GM12878 (cell line): ENCODE results near the gene SSH2. TPM values are rescaled to one million over a fixed set of nuclear protein-coding genes. Genes with fewer than 3 reads are reported as not detected.

Experiments used
- ATAC-seq: fragments of 200-7000 bp; cut with Tn5 transposase; 3 replicates; pipeline ENCODE4 v1.9.1; 2020; ENCODE audit warnings: mild to moderate bottlenecking, moderate library complexity
- BruUV-seq: library from RNA; stranded (reverse); fragments of 400-500 nt; replicated peaks from 2 replicates; lab custom pipeline; 2021; lab: Mats Ljungman, UMichigan
- CTCF ChIA-PET: fragments of 300-600 bp; sonication (Branson Sonifier 250); formaldehyde crosslinking; extraction: SDS; loops from one replicate; lab custom pipeline; 2021; ENCODE audit warnings: inconsistent platforms; lab: Yijun Ruan, JAX
- POLR2A ChIA-PET: fragments of 350-600 bp; formaldehyde crosslinking; extraction: SDS; loops from one replicate; lab custom pipeline; 2021; ENCODE audit warnings: inconsistent platforms; lab: Charles Lee
- RAD21 ChIA-PET: fragments of 300-600 bp; sonication (Branson Sonifier 250); formaldehyde crosslinking; loops from one replicate; lab custom pipeline; 2023; ENCODE audit warnings: antibody characterized with exemption; ENCODE audit not compliant: unreplicated experiment; lab: Charles Lee
- SMC1A ChIA-PET: fragments of 300-600 bp; sonication (Branson Sonifier 250); formaldehyde crosslinking; loops from one replicate; lab custom pipeline; 2023; ENCODE audit not compliant: unreplicated experiment, uncharacterized antibody; lab: Charles Lee
- DNase-seq: peaks from one replicate; pipeline ENCODE4 v3.0.0-alpha.2; 2011; ENCODE audit warnings: low read depth, low spot score
- FAIRE-seq: peaks from 3 replicates; lab custom pipeline; 2011; peaks lifted over from hg19 to GRCh38; lab: Jason Lieb, UNC
- H2AFZ ChIP-seq: 2 replicates; pipeline ENCODE4 v1.6.0; 2011; ENCODE audit warnings: low read depth, low read length, control low read depth; ENCODE audit not compliant: control insufficient read depth
- H3K27ac ChIP-seq: 2 replicates; pipeline ENCODE4 v1.5.1; 2011; ENCODE audit warnings: control low read depth; ENCODE audit not compliant: control insufficient read depth, insufficient read depth
- H3K27me3 ChIP-seq, 2 experiments: replicated peaks in 1 of 2; 2 replicates each; pipeline versions ENCODE4 v1.6.0 to v1.6.1; 2011; ENCODE audit warnings: low read length in 1 of 2; ENCODE audit not compliant: control insufficient read depth in 2 of 2, insufficient read depth in 2 of 2
- H3K36me3 ChIP-seq, 2 experiments: 2 replicates each; pipeline ENCODE4 v1.5.1; 2011; ENCODE audit warnings: low read length in 1 of 2; ENCODE audit not compliant: control insufficient read depth in 2 of 2, insufficient read depth in 2 of 2
- H3K4me1 ChIP-seq: 2 replicates; pipeline ENCODE4 v1.6.1; 2011; ENCODE audit warnings: mild to moderate bottlenecking, low read length, moderate library complexity, mixed read lengths; ENCODE audit not compliant: control insufficient read depth, insufficient read depth
- H3K4me2 ChIP-seq: 2 replicates; pipeline ENCODE4 v1.6.0; 2011; ENCODE audit warnings: control low read depth; ENCODE audit not compliant: control insufficient read depth, insufficient read depth
- H3K4me3 ChIP-seq: fragments of 200-600 bp; sonication (generic); 2 replicates; pipeline ENCODE4 v1.5.1; 2016
- H3K79me2 ChIP-seq: 2 replicates; pipeline ENCODE4 v1.6.0; 2011; ENCODE audit warnings: low read length; ENCODE audit not compliant: control insufficient read depth, insufficient read depth
- H3K9ac ChIP-seq: 2 replicates; pipeline ENCODE4 v1.8.0; 2011; ENCODE audit warnings: low read length, control low read depth, mixed read lengths; ENCODE audit not compliant: control insufficient read depth, insufficient read depth
- H3K9me3 ChIP-seq: replicated peaks from 3 replicates; pipeline ENCODE4 v1.5.1; 2011; ENCODE audit warnings: mild to moderate bottlenecking, low read length; ENCODE audit not compliant: control insufficient read depth, insufficient read depth
- H4K20me1 ChIP-seq: 2 replicates; pipeline ENCODE4 v1.6.0; 2011; ENCODE audit not compliant: control insufficient read depth, insufficient read depth
- CREM ChIP-seq: IDR thresholded peaks from 2 replicates; pipeline ENCODE4 v1.6.1; 2014; ENCODE audit warnings: antibody characterized with exemption, low read depth
- EZH2 ChIP-seq: IDR thresholded peaks from 2 replicates; pipeline ENCODE4 v1.6.1; 2012; ENCODE audit warnings: low read depth, mild to moderate bottlenecking, control low read depth, inconsistent platforms, low read length, borderline replicate concordance; ENCODE audit not compliant: control insufficient read depth
- FOS ChIP-seq: IDR thresholded peaks from 3 replicates; pipeline ENCODE4 v1.6.1; 2011; ENCODE audit warnings: borderline replicate concordance; ENCODE audit not compliant: insufficient read length; ENCODE audit errors: extremely low read depth
- JUNB ChIP-seq: IDR thresholded peaks from 2 replicates; pipeline ENCODE4 v1.6.1; 2016; ENCODE audit warnings: antibody characterized with exemption, mild to moderate bottlenecking
- NBN ChIP-seq: fragments of 450-650 bp; IDR thresholded peaks from 2 replicates; pipeline ENCODE4 v1.6.1; 2016
- POLR2AphosphoS5 ChIP-seq: IDR thresholded peaks from 2 replicates; pipeline ENCODE4 v1.6.1; 2011; ENCODE audit warnings: mild to moderate bottlenecking, low read length, inconsistent platforms
- RAD51 ChIP-seq: fragments of 450-650 bp; IDR thresholded peaks from 2 replicates; pipeline ENCODE4 v1.6.1; 2016; ENCODE audit warnings: moderate library complexity, mild to moderate bottlenecking, inconsistent platforms
- RELA ChIP-seq: fragments of 450-650 bp; IDR thresholded peaks from 2 replicates; pipeline ENCODE4 v1.8.0; 2014; ENCODE audit warnings: borderline replicate concordance; ENCODE audit not compliant: partially characterized antibody
- SMC3 ChIP-seq: IDR thresholded peaks from 2 replicates; pipeline ENCODE4 v1.6.1; 2011; ENCODE audit warnings: low read length, improper control_type of control experiment, borderline replicate concordance
- SRF ChIP-seq, 2 experiments: IDR thresholded peaks; 2 replicates each; pipeline ENCODE4 v1.6.1; 2011; ENCODE audit warnings: low read depth in 2 of 2, low read length in 2 of 2, mild to moderate bottlenecking in 1 of 2, moderate library complexity in 1 of 2
- WGBS: methylation state at CpG from one replicate; pipeline ENCODE4 v1.1.6; 2016; ENCODE audit warnings: low lambda C conversion rate; ENCODE audit not compliant: insufficient replicate concordance, insufficient coverage; ENCODE audit errors: missing lambda C conversion rate; 5-methylcytosine and 5-hydroxymethylcytosine counted together
- in situ Hi-C: fragments of 300-500 bp; cut with MboI; formaldehyde crosslinking; loops from 9 replicates; pipeline ENCODE4 v1.14.3; 2018; ENCODE audit warnings: mixed read lengths
- intact Hi-C: fragments of 100-400 bp; cut with micrococcal nuclease; formaldehyde crosslinking; loops from one replicate; pipeline ENCODE4 v1.14.2; 2022; ENCODE audit not compliant: unreplicated experiment
- polyA plus RNA-seq, 11 experiments: library from polyadenylated mRNA; depleted of rRNA in 4 of 11; unstranded in 6 of 11; stranded (reverse) in 5 of 11; fragments of >200 nt; fragmentation: Nextera tagmentation in 4 of 11; fragmentation: Illumina TruSeq in 1 of 11; extraction: Ambion mirVana in 4 of 11; extraction: Trizol in 1 of 11; gene quantifications; 1 replicate in 1 of 11; 2 replicates in 10 of 11; pipeline versions ENCODE4 v1.2.1 to v1.2.3, GENCODE V29; 2011 to 2016; ENCODE audit warnings: inconsistent platforms in 2 of 11, missing spikeins in 2 of 11, low read depth in 1 of 11
- total RNA-seq, 4 experiments: library from RNA; depleted of rRNA in 3 of 4; stranded (reverse); fragments of >200 nt in 3 of 4; fragmentation: Illumina TruSeq in 1 of 4; extraction: Trizol in 1 of 4; gene quantifications; 2 replicates each; pipeline versions ENCODE4 v1.2.1 to v1.2.3, GENCODE V29; 2013 to 2021

Gene SSH2
- total and polyA plus RNA-seq, 10 of the 15 experiments (the other 5 are each of a cell fraction or from before 2014, with no cell fraction given): 9.3 to 65.9 (median 34.0) TPM

DNA sequence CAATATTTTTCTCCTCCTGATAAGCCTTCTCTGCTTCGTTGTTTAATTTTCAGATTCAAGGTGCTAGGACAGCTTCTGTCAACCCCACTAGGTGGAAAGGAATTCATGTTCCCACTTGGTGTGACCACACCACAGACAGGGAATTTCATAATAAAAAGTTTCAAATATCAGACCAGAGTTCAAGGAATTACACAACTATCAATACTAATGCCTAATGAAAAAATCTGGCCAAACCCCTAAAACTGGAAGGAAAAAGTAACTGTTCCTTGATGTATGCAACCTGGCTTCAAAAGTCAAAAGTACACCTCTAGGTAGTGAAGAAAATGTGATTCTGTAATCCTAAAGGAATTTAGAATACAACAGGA lies 219.5 kb downstream of the SSH2 start (continued):
- TF ChIP-seq RAD51 (no peak), SRF (IDR thresholded peaks at IDR 0.05; ENCODE audit: low read depth in 2 of 2, low read length in 2 of 2) (no peak), POLR2AphosphoS5 (no peak)

DNA sequence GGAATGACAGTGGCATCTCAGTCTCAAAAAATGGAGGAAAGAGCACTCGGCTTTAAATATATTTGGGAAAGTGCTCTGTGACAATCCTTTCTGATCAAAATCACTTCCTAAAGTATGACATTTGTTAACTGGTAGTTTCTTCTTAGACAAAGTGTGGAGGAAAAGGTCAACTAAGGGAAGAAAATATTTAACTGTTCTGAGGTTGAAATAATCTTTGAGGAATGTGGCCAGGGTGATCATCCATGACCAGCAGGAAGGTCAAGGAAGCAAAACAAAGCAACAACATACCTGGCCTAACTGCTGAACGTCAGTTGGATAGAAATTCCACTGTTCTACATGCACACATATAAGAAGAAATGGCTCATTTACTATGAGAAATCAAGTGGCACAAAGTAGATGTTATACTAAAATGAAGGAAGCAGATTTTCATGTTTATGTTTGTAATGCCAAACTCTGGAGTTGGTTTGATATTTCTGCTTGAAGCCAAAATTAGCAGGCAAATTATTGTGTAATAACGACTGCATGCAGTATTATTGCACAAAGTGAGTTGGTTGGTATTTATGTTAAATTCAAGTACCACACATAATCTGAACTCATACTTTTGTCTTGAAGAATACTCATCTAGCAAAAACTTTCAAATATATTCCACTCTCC lies 220.0 kb downstream of the SSH2 start:
- H3K27me3 ChIP-seq: no peaks in the 10 kb centered on the region
- FAIRE-seq (no peak), DNase-seq (no peak), ATAC-seq (no peak)
- ChIA-PET CTCF (interaction anchor here (1.1 kb wide), 1 partner anchor 19 kb away, joined by 3 read pairs; no protein-coding TSS in a partner anchor), RAD21 (interaction anchor here (7.8 kb wide), 1 partner anchor 13 kb away, joined by 141 read pairs; no protein-coding TSS in a partner anchor), SMC1A (interaction anchor here (0.6 to 11.8 kb wide), 4 partner anchors 13 to 23 kb away, joined by 3 to 224 read pairs (median 4); no protein-coding TSS in a partner anchor), POLR2A (interaction anchor here (6.9 kb wide), 1 partner anchor 12 kb away, joined by 58 read pairs; no protein-coding TSS in a partner anchor)
- TF ChIP-seq EZH2: no peak
- no peak for TF ChIP-seq CREM
- no peak for TF ChIP-seq SMC3
- no peak for TF ChIP-seq JUNB
- TF ChIP-seq FOS: no peak
- TF ChIP-seq RELA: no peak
- no peak for TF ChIP-seq NBN
- peaks cover 0 to 7% of the 10 kb centered on the region in 2 experiments; a peak in 1 of 4 replicates for H3K36me3 ChIP-seq
- no peak overlapping the region for H3K4me2 ChIP-seq
- intact Hi-C loops (no loop called here), in situ Hi-C loops (no loop called here)
- H3K79me2 ChIP-seq: peaks cover 59% of the 10 kb centered on the region
- no peaks in the 10 kb centered on the region for H4K20me1 ChIP-seq
- no TSS peak for BruUV-seq
- 88% methylated on average over 3 of the region's 3 CpGs for WGBS
- no peak overlapping the region for H3K9ac ChIP-seq
- H3K4me1 ChIP-seq: peaks cover 40% of the 10 kb centered on the region
- H3K27ac ChIP-seq: no peak overlapping the region
- H3K9me3 ChIP-seq: no peaks in the 10 kb centered on the region
- H2AFZ ChIP-seq: no peak overlapping the region
- H3K4me3 ChIP-seq: no peak overlapping the region
